Measurements from ENCODE around the gene NTM. TPM values are rescaled to one million over a fixed set of nuclear protein-coding genes. Genes with fewer than 3 reads are reported as not detected.

Gene NTM
- total and polyA plus RNA-seq, 2 donors (not counting 3 experiments of a cell fraction or from before 2014, with no cell fraction given) = 1.00 to 1.1 TPM

DNA sequence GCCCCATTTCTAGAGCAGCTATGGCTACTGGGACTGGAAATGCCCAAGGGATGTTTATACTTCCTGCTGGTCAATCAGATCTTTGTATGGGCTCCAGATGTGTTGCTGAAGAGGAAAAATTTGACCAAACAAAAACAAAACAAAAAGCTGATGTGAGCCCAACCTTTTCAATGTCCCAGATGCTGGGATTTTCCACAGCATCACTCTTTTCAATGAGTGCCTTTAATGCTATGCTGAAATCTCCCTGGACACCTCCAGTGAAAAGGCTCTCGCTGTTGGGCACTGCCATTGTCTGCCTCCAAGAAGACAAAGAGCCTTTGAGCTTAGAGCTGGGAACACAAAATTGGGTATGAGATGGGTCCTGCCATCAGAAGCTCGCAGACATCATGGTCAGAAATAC is 671.9 kb downstream of the NTM start:
- no TSS peak for BruUV-seq (replicated peaks)
- dilution Hi-C loops (cut with MboI; ENCODE audit: extremely low pct_ligation_motif_present, low sequenced_read_pairs) (no loop called here), intact Hi-C loops (cut with micrococcal nuclease) (no loop called here)
- no peak overlapping the region for H2AFZ ChIP-seq (ENCODE audit: low read depth, low read length)
- ChIA-PET CTCF (interaction anchor here (1.0 to 2.8 kb wide), 4 partner anchors 9 to 85 kb away, joined by 3 to 8 read pairs (median 6); no protein-coding TSS in a partner anchor), POLR2A (no interaction called here)
- H3K4me3 ChIP-seq (replicated peaks in 1 of 3; ENCODE audit: insufficient read depth in 1 of 3, low read depth in 1 of 3, low read length in 3 of 3) = no peak overlapping the region
- H3K9me1 ChIP-seq (replicated peaks; ENCODE audit: control insufficient read depth, extremely low read depth, insufficient read depth, low read length) = no peaks in the 10 kb centered on the region
- no peaks in the 10 kb centered on the region for H3K27me3 ChIP-seq (ENCODE audit: control insufficient read depth in 2 of 2, insufficient read depth in 2 of 2, low read length in 2 of 2)
- no peak overlapping the region for H3K4me2 ChIP-seq (ENCODE audit: insufficient read depth, low read length)
- DNase-seq (ENCODE audit: low read depth, low spot score) (no peak), FAIRE-seq (no peak)
- TF ChIP-seq JUN (IDR thresholded peaks at IDR 0.05; ENCODE audit: borderline replicate concordance, insufficient read depth, insufficient read length, low read depth) (no peak), POLR2A (IDR thresholded peaks at IDR 0.05; ENCODE audit: low read depth, low read length) (no peak), MYC (IDR thresholded peaks at IDR 0.05; ENCODE audit: low read depth, low read length) (no peak), FOS (IDR thresholded peaks at IDR 0.05; ENCODE audit: borderline replicate concordance, insufficient read depth, low read length) (no peak), EZH2 (IDR thresholded peaks at IDR 0.05; ENCODE audit: borderline replicate concordance, low read depth, low read length, severe bottlenecking) (no peak), POLR2AphosphoS5 (IDR thresholded peaks at IDR 0.05; ENCODE audit: insufficient read depth, low read depth, low read length) (no peak)
- TF ChIP-seq, protein P1, sequence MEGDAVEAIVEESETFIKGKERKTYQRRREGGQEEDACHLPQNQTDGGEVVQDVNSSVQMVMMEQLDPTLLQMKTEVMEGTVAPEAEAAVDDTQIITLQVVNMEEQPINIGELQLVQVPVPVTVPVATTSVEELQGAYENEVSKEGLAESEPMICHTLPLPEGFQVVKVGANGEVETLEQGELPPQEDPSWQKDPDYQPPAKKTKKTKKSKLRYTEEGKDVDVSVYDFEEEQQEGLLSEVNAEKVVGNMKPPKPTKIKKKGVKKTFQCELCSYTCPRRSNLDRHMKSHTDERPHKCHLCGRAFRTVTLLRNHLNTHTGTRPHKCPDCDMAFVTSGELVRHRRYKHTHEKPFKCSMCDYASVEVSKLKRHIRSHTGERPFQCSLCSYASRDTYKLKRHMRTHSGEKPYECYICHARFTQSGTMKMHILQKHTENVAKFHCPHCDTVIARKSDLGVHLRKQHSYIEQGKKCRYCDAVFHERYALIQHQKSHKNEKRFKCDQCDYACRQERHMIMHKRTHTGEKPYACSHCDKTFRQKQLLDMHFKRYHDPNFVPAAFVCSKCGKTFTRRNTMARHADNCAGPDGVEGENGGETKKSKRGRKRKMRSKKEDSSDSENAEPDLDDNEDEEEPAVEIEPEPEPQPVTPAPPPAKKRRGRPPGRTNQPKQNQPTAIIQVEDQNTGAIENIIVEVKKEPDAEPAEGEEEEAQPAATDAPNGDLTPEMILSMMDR (IDR thresholded peaks at IDR 0.05; ENCODE audit: extremely low read depth in 1 of 2, insufficient read depth in 1 of 2, low read depth in 1 of 2, low read length in 2 of 2) = no peak
- TF ChIP-seq, protein P2, sequence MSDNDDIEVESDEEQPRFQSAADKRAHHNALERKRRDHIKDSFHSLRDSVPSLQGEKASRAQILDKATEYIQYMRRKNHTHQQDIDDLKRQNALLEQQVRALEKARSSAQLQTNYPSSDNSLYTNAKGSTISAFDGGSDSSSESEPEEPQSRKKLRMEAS (IDR thresholded peaks at IDR 0.05; ENCODE audit: insufficient read depth, insufficient read length) = no peak
- no peaks in the 10 kb centered on the region for H4K20me1 ChIP-seq (replicated peaks; ENCODE audit: control insufficient read depth, extremely low read depth, insufficient read depth, low read length)
- H3K36me3 ChIP-seq (ENCODE audit: control insufficient read depth in 2 of 2, extremely low read depth in 1 of 2, insufficient read depth in 2 of 2, low read length in 2 of 2) = no peaks in the 10 kb centered on the region
- no peak overlapping the region for H3K9ac ChIP-seq (replicated peaks; ENCODE audit: extremely low read depth, insufficient read depth, low read length)
- no peaks in the 10 kb centered on the region for H3K79me2 ChIP-seq (ENCODE audit: control insufficient read depth, insufficient read depth, low read length)
- H3K4me1 ChIP-seq (ENCODE audit: control insufficient read depth, extremely low read depth, insufficient read depth, low read length) = no peaks in the 10 kb centered on the region
- H3K9me3 ChIP-seq (replicated peaks; ENCODE audit: control insufficient read depth, insufficient read depth, low read length) = no peaks in the 10 kb centered on the region
- H3K27ac ChIP-seq (ENCODE audit: insufficient read depth, low read depth, low read length) = no peak overlapping the region

All from endothelial cell of umbilical vein (primary cell).